Measurements from ENCODE around the gene DNAJB1.
A peak's percentile ranks its signal among the peaks of the same experiment; 100 is the strongest.

GRCh38 chr19:14479975-14480699 is 38.1 kb downstream of the DNAJB1 start:
- TF ChIP-seq EZH2 (IDR thresholded peaks at IDR 0.05; ENCODE audit: borderline replicate concordance, low read depth, low read length, poor library complexity, severe bottlenecking) (no peak), CTCF (conservative IDR thresholded peaks at IDR 0.05; ENCODE audit: low read depth, low read length) (peak; percentile 99)

All from A673 (cell line).